Stimulated activated naive CD8-positive, alpha-beta T cell treated with anti-CD3 and anti-CD28 coated beads, Interleukin-15, Interleukin-2, amounts not matched to agents 100 ng/mL and 50 ng/mL, for 24 hours (primary cell): Measurements from ENCODE around the gene SEC31A.

Experiments used
- H3K27ac Mint-ChIP-seq: one replicate; pipeline ENCODE4 v1.8.0; 2021; ENCODE audit warnings: mild to moderate bottlenecking, mixed read lengths
- H3K27me3 Mint-ChIP-seq: one replicate; pipeline ENCODE4 v1.8.0; 2021; ENCODE audit warnings: mixed read lengths
- H3K36me3 Mint-ChIP-seq: one replicate; pipeline ENCODE4 v1.8.0; 2021; ENCODE audit warnings: low read depth, mixed read lengths
- H3K4me1 Mint-ChIP-seq: one replicate; pipeline ENCODE4 v1.8.0; 2021; ENCODE audit warnings: low read depth, mixed read lengths
- H3K4me3 Mint-ChIP-seq: one replicate; pipeline ENCODE4 v1.8.0; 2021; ENCODE audit warnings: mild to moderate bottlenecking, mixed read lengths
- H3K9me3 Mint-ChIP-seq: one replicate; pipeline ENCODE4 v1.8.0; 2021; ENCODE audit warnings: mixed read lengths

The SEC31A gene

GRCh38 chr4:82900411-82901182 lies 9.6 kb upstream of the SEC31A start, which contains the start of gene THAP9:
Gene THAP9 (plus strand): TSS chr4:82900735. CDS start chr4:82900803, 68 bp downstream.
- Mint-ChIP-seq H3K27me3 (no peaks in the 10 kb centered on the region), H3K4me3 (no peak within 1 kb of the TSS), H3K4me1 (peaks cover 57% of the 10 kb centered on the region), H3K36me3 (peaks cover 13% of the 10 kb centered on the region), H3K27ac (no peak within 1 kb of the TSS), H3K9me3 (no peaks in the 10 kb centered on the region)

- Mint-ChIP-seq H3K9me3 (no peaks in the 10 kb centered on the region), H3K4me1 (peaks cover 54% of the 10 kb centered on the region), H3K36me3 (peaks cover 16% of the 10 kb centered on the region), H3K4me3 (no peak overlapping the region), H3K27ac (no peak overlapping the region), H3K27me3 (no peaks in the 10 kb centered on the region)
Observed at GRCh38 chr4:82900066-82900410, 9.1 kb upstream of the SEC31A start.

GRCh38 chr4:82899374-82900065 lies 8.6 kb upstream of the SEC31A start:
- Mint-ChIP-seq H3K27ac (no peak overlapping the region), H3K4me3 (no peak overlapping the region), H3K4me1 (peaks cover 53% of the 10 kb centered on the region), H3K36me3 (peaks cover 21% of the 10 kb centered on the region), H3K27me3 (no peaks in the 10 kb centered on the region), H3K9me3 (no peaks in the 10 kb centered on the region)

GRCh38 chr4:82898322-82899243 lies 7.6 kb upstream of the SEC31A start:
- Mint-ChIP-seq H3K9me3 (no peaks in the 10 kb centered on the region), H3K4me1 (peaks cover 52% of the 10 kb centered on the region), H3K36me3 (peaks cover 30% of the 10 kb centered on the region), H3K27ac (no peak overlapping the region), H3K27me3 (no peaks in the 10 kb centered on the region), H3K4me3 (no peak overlapping the region)

- Mint-ChIP-seq H3K36me3 (peaks cover 40% of the 10 kb centered on the region), H3K27ac (peak overlapping the region; percentile 3), H3K27me3 (no peaks in the 10 kb centered on the region), H3K4me1 (peaks cover 52% of the 10 kb centered on the region), H3K9me3 (no peaks in the 10 kb centered on the region), H3K4me3 (no peak overlapping the region)
Observed at GRCh38 chr4:82896755-82897154, 5.8 kb upstream of the SEC31A start.

- no peak overlapping the region for H3K4me3 Mint-ChIP-seq
Observed at GRCh38 chr4:82893942-82894341, 3.0 kb upstream of the SEC31A start.

GRCh38 chr4:82892467-82892802 lies 1.5 kb upstream of the SEC31A start:
- Mint-ChIP-seq H3K36me3 (peaks cover 49% of the 10 kb centered on the region), H3K27ac (peak overlapping the region; percentile 95), H3K27me3 (no peaks in the 10 kb centered on the region), H3K4me3 (peak overlapping the region; percentile 97), H3K4me1 (peaks cover 62% of the 10 kb centered on the region), H3K9me3 (no peaks in the 10 kb centered on the region)

More at GRCh38 chr4:82893942-82894341, 3.0 kb upstream of the SEC31A start:
- H3K4me1 Mint-ChIP-seq: peaks cover 69% of the 10 kb centered on the region
- H3K9me3 Mint-ChIP-seq: no peaks in the 10 kb centered on the region
- no peaks in the 10 kb centered on the region for H3K27me3 Mint-ChIP-seq
- H3K27ac Mint-ChIP-seq: no peak overlapping the region
- H3K36me3 Mint-ChIP-seq: peaks cover 45% of the 10 kb centered on the region

GRCh38 chr4:82891707-82892466 lies 934 bp upstream of the SEC31A start:
- Mint-ChIP-seq H3K4me3 (peak overlapping the region; percentile 97), H3K27ac (peak overlapping the region; percentile 95), H3K9me3 (no peaks in the 10 kb centered on the region), H3K36me3 (peaks cover 43% of the 10 kb centered on the region), H3K4me1 (peaks cover 63% of the 10 kb centered on the region), H3K27me3 (no peaks in the 10 kb centered on the region)

- Mint-ChIP-seq H3K27me3 (no peaks in the 10 kb centered on the region), H3K9me3 (no peaks in the 10 kb centered on the region), H3K4me1 (peaks cover 69% of the 10 kb centered on the region), H3K36me3 (peaks cover 37% of the 10 kb centered on the region), H3K27ac (peak overlapping the region; percentile 95), H3K4me3 (peak overlapping the region; percentile 97)
Observed at GRCh38 chr4:82890528-82890900, 439 bp downstream of the SEC31A start.

- Mint-ChIP-seq H3K27me3 (no peaks in the 10 kb centered on the region), H3K9me3 (no peaks in the 10 kb centered on the region), H3K27ac (peak overlapping the region; percentile 95), H3K4me3 (peak overlapping the region; percentile 97), H3K36me3 (peaks cover 36% of the 10 kb centered on the region), H3K4me1 (peaks cover 74% of the 10 kb centered on the region)
Observed at GRCh38 chr4:82889287-82889686, 1.7 kb downstream of the SEC31A start.

GRCh38 chr4:82886147-82886942 lies 4.6 kb downstream of the SEC31A start:
- Mint-ChIP-seq H3K4me1 (peaks cover 55% of the 10 kb centered on the region), H3K27ac (no peak overlapping the region), H3K9me3 (no peaks in the 10 kb centered on the region), H3K36me3 (peaks cover 27% of the 10 kb centered on the region), H3K27me3 (no peaks in the 10 kb centered on the region), H3K4me3 (no peak overlapping the region)

GRCh38 chr4:82885410-82885809 lies 5.5 kb downstream of the SEC31A start:
- H3K27ac Mint-ChIP-seq: no peak overlapping the region
- peaks cover 51% of the 10 kb centered on the region for H3K4me1 Mint-ChIP-seq
- H3K9me3 Mint-ChIP-seq: no peaks in the 10 kb centered on the region
- no peak overlapping the region for H3K4me3 Mint-ChIP-seq
- peaks cover 30% of the 10 kb centered on the region for H3K36me3 Mint-ChIP-seq
- no peaks in the 10 kb centered on the region for H3K27me3 Mint-ChIP-seq

GRCh38 chr4:82868572-82868971 lies 22.4 kb downstream of the SEC31A start:
- H3K36me3 Mint-ChIP-seq: peaks cover 76% of the 10 kb centered on the region
- no peak overlapping the region for H3K4me3 Mint-ChIP-seq
- H3K27ac Mint-ChIP-seq: no peak overlapping the region
- no peaks in the 10 kb centered on the region for H3K27me3 Mint-ChIP-seq
- H3K4me1 Mint-ChIP-seq: peaks cover 29% of the 10 kb centered on the region
- H3K9me3 Mint-ChIP-seq: no peaks in the 10 kb centered on the region
